Superior temporal gyrus (tissue), 1 donor: ENCODE data around the gene DAAM2.

Source experiments
- DNase-seq: peaks from one replicate; pipeline ENCODE4 v3.0.0-alpha.2; 2016; ENCODE audit errors: extremely low spot score

Gene DAAM2

GRCh38 chr6:39929733-39930461, 137.7 kb downstream of the DAAM2 start:
- DNase-seq = no peak

- peak; percentile 20 for DNase-seq
Observed at GRCh38 chr6:39930540-39930939, 138.4 kb downstream of the DAAM2 start.

GRCh38 chr6:39931607-39932006, 139.4 kb downstream of the DAAM2 start:
- DNase-seq = no peak

GRCh38 chr6:39932386-39932910, 140.3 kb downstream of the DAAM2 start:
- DNase-seq = peak; percentile 24

- no peak for DNase-seq
Observed at GRCh38 chr6:39933669-39934130, 141.5 kb downstream of the DAAM2 start.

- DNase-seq = peak; percentile 87
Observed at GRCh38 chr6:39934131-39934757, 142.1 kb downstream of the DAAM2 start, which contains the start of gene MOCS1. MOCS1 (minus strand) TSS chr6:39934462; CDS start chr6:39934417, 45 bp downstream.

GRCh38 chr6:39935241-39935640, 143.1 kb downstream of the DAAM2 start:
- DNase-seq = peak; percentile 29

- DNase-seq = no peak
Observed at GRCh38 chr6:39936857-39937256, 144.7 kb downstream of the DAAM2 start.

GRCh38 chr6:39937686-39938333, 145.6 kb downstream of the DAAM2 start:
- DNase-seq = no peak

GRCh38 chr6:39938773-39939654, 146.8 kb downstream of the DAAM2 start:
- no peak for DNase-seq

GRCh38 chr6:39941138-39941537, 149.0 kb downstream of the DAAM2 start:
- no peak for DNase-seq

- DNase-seq = no peak
Observed at GRCh38 chr6:39941820-39942219, 149.6 kb downstream of the DAAM2 start.

GRCh38 chr6:39942903-39943580, 150.9 kb downstream of the DAAM2 start:
- DNase-seq = no peak

- DNase-seq = no peak
Observed at GRCh38 chr6:39945626-39946025, 153.4 kb downstream of the DAAM2 start.

- no peak for DNase-seq
Observed at GRCh38 chr6:39947611-39948068, 155.5 kb downstream of the DAAM2 start.

- no peak for DNase-seq
Observed at GRCh38 chr6:39948199-39948791, 156.1 kb downstream of the DAAM2 start.

- DNase-seq = no peak
Observed at GRCh38 chr6:39950125-39950720, 158.0 kb downstream of the DAAM2 start.

GRCh38 chr6:39951191-39951590, 159.0 kb downstream of the DAAM2 start:
- no peak for DNase-seq

GRCh38 chr6:39951716-39952115, 159.5 kb downstream of the DAAM2 start:
- no peak for DNase-seq

GRCh38 chr6:39952167-39952566, 160.0 kb downstream of the DAAM2 start:
- no peak for DNase-seq
